Nasal cavity respiratory epithelium epithelial cell of viscerocranial mucosa (primary cell): Measurements from ENCODE around the gene ELN. TPM values are rescaled to one million over a fixed set of nuclear protein-coding genes. Genes with fewer than 3 reads are reported as not detected.

Experiments
- total RNA-seq: library from RNA; depleted of rRNA; stranded (reverse); fragments of >200 nt; gene quantifications from 2 replicates; pipeline ENCODE4 v1.2.3, GENCODE V29; 2014

Gene ELN
- 0.14 TPM in 1 of 2 replicates, not detected in the other for total RNA-seq

DNA sequence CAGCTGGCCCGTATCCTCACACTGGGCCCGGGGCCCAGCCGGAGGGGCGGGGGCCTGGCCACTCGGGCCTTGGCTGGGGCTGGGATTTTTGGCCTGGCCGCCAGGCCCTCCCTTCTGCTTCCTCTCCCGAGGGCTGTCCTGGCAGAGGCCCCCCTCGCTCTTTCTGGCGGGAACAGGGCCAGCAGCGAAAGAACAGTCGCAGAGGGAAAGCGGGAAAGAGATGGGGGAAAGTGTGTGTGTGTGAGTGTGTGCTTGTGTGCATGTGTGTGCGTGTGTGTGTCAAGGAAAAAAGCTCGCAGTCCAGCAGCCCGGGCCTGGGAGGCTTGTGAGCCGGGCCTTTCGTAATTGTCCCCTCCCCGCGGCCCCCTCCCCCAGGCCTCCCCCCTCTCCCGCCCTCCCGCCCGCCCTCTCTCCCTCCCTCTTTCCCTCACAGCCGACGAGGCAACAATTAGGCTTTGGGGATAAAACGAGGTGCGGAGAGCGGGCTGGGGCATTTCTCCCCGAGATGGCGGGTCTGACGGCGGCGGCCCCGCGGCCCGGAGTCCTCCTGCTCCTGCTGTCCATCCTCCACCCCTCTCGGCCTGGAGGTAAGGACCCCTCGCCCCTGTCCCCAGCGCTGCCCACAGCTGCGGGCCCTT, at the start of gene ELN:
ELN (plus strand) TSS at position 491 of the 638 bp plus-strand sequence; CDS start at position 506, 15 bp downstream.

DNA sequence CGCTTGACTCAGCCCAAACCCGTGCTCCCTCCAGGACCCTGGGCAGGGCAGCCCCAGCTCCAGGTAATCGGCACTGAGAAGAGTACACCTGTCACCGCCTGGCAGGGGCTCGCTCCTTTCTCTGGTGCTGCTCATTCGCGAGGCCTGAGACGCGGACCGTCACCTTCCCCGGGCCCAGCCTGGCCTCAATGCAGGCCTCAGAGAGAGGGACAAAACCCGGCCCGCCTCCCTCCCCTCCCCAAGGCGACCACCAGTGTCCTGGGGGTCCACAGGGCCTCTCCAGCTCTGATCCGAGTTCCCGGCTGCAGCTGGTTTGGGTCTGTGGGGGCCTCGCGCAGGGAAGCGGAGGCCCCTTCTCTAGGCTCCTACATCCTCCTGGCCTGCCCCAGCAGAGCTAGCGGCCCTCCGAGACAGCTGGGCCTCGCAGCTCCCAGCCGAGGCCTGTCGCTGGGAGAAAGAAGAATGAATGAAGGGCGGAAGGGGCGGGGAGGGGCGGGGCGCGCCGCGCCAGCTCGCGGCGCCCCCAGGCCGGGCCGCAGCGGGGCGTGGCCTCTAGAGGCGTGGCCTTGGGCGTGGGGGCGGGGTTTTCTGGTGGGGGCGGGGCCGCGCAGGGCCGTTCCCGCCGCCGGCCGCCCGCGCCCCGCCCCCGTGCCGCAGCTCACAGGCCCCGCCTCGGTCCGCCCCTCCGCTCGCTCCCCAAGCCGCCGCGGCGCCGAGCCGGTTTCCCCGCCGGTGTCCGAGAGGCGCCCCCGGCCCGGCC, 55.3 kb downstream of the ELN start, which contains the start of gene LIMK1:
LIMK1 (plus strand) TSS at position 688 of the 760 bp plus-strand sequence. CDS start 187 bp downstream, outside the sequence.

Other genes with a start within 250 kb of the ELN start
- gene CLDN4, start 197.2 kb upstream of the ELN start, total RNA-seq, result 44.1 and 64.8 TPM in 2 replicates
- 3.1 and 4.4 TPM in 2 replicates for gene METTL27, start 185.7 kb upstream of the ELN start, total RNA-seq
- not detected in 2 replicates for gene TMEM270, start 167.0 kb upstream of the ELN start, total RNA-seq
- gene LIMK1, start 55.6 kb downstream of the ELN start, total RNA-seq, result 11.6 and 48.8 TPM in 2 replicates
- 399 and 460 TPM in 2 replicates for gene EIF4H, start 146.2 kb downstream of the ELN start, total RNA-seq
- gene LAT2, start 181.8 kb downstream of the ELN start, total RNA-seq, result 0.36 and 1.4 TPM in 2 replicates
- gene RFC2, start 226.2 kb downstream of the ELN start, total RNA-seq, result 13.2 and 13.3 TPM in 2 replicates